NCI-H2081 treated with DMSO at 0.1 percent for 48 hours (cell line): ENCODE data around the gene TEX10.

Experiments used
- DNase-seq: peaks from one replicate; lab custom pipeline; 2025; lab: John Stamatoyannopoulos, UW

The TEX10 gene

DNA sequence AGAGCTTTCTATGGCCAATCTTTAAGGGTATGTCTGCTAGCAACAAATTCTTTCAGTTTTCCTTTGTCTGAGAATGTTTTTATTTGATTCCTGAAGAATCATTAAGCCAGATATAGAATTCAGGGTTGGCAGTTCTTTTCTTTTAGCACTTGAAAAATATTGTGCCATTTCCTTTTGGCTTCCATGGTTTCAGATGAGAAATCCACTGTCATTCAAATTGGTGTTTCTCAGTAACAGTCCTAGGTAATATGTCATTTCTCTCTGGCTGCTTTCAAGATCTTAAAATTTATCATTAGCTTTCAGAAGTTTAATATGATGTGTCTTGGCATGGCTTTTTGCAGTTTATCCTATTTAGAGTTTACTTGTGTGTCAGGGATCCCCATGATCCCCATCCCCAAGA lies 67.7 kb downstream of the TEX10 start:
- no peak for DNase-seq

DNA sequence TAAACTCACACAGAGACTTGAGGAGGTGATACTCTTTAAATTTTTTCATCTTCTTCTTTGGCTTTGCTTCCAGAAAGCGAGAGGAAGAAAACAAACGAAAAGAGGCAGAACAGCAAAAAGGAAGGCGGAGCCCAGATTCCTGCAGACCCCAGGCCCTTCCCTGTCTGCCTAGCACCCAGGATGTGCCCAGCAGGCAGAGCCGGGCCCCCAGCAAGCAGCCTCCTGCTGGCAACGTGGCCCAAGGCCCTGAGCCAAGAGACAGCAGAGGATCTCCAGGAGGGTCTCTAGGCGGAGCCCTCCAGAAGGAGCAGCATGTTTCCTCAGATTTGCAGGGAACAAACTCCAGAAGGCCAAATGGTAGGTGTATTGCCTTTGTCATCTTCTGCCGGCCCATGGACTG lies 68.5 kb downstream of the TEX10 start:
- no peak for DNase-seq

DNA sequence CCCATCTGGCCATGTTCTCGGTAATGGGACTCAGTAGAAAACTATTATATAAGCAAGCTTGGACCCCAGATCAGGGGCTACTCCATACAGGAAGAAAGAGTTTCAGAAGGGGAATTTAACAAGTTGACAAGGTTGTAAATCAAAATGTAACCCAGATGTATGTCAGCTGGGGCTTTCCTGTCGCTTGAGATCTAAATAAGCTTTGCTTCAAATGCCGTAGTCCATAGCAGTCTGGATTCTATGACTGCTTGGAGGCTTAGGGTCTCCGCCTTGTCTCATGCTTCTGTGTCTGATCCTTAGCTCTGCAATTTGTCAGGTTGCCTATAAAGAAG lies 70.4 kb downstream of the TEX10 start:
- DNase-seq = no peak

DNA sequence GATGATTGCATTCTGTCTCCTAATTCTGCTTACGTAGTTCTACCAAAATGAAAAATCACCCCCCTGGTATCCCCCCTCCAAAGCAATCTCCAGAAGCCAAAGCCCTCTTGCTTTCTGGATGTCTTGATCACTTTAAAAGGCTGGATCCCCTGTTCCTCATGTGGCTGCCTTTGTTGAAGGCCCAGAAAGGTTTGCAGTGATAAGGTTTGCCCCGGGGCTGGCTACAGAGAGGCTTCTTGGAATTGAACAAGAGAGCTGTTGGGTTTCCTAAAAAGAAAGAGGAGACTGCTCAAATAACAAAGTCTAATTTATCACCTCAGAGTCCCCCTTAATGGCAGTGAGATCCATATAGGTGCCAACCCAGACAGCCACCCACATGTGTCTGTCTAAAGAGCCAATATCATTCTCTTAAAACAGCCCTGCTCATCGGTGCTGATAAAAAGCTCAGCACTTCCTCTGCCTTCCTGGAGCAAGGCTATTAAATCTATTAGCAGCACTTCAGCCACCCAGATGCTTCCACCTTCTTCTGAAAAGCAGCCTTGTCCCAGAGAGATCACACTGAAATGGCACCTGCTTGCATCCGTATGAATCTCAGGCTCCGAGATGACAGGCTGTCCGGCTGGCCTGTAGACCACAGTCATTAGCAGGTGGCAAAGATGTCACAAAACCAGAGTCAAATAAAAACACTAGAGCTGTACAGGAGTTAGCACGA lies 70.9 kb downstream of the TEX10 start:
- DNase-seq = no peak

DNA sequence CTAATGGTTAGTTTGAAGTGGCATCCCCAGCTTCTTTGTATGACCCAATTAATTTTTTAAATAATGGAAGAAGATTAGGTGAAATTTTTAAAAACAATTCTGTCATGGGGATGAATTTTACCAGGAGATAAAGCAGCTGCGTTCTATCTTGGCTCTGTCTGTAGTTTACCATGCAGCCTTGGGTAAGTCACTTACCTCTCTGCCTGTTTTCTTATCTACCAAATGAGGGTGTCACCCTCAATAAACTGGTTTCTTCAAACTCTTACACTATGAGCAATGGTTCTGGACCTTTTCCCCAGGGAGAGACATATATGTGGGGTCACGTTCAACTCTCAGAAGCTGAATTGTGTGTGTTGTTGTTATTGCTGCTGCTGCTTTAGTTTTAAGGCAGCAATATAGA lies 71.7 kb downstream of the TEX10 start:
- no peak for DNase-seq

DNA sequence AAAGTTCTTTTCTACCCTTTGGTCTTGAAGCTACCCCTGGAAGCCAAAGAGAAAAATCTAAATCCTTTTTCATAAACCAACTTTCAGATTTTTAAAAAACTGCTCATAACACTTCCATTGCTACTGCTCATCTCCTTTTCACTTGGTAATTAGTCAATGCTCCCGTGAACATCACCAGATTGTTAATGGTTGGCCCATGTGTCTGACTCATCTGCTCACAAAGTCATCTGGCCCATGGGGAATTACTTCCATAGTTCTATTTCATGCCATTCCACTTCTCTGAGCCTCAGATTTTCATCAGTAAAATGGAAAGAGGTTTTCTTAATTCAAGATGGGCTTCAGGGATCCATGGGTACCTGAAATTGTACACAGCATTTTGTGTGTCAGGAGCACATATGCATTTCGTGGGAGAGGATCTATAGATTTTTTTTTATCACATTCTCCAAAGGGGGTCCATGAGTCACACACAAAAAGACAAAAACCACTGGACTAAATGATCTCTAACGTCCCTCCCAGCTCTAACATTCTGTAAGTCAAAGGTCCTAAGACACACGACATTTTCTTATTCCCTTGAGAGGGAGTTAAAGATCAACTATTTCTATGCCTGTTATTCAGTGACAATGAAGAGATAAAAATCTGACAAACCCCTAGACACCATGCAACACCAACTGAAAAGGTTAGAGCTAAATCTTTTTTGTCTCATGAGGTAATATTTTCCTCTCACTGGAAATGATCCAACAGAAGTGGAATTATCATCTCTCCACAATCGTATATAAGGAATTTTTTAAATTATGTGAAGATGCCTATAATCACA lies 75.4 kb downstream of the TEX10 start:
- DNase-seq = no peak

DNA sequence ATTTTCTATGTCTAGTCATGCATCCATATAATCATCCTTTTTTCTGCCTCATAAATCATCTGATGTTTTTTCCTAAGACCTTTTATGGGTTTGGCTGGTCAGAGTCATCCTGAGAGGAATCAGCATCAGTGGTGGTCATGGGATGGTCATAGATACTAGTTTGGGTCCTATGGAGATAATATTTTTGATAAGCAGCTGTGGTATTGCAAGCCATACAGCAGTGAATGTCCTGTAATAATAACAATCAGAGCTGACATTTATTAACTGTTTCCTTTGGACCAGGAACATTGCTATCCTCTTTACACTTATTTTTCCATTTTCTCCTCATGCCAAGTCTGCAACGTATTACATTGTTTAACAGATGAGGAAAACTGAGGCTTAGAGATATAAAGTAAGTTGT lies 83.1 kb downstream of the TEX10 start:
- no peak for DNase-seq

DNA sequence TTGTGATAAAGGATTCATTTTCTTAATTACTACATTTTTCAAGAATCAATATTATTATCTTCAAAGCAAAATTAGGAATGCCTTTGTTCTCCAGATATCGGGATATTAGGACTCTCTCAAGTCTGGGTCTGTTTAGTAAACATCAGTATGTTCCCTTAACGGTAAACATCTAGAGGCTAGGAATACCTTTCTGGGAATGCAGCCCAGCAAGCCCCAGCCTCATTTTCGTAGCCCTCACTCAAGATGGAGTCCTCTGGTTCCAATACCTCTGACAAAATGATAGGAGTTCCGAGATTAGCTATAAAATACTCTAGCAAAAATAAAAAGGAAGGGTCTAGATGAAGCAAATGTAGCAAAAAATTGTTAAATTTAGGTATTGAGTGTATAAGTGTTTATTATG lies 84.5 kb downstream of the TEX10 start:
- no peak for DNase-seq

DNA sequence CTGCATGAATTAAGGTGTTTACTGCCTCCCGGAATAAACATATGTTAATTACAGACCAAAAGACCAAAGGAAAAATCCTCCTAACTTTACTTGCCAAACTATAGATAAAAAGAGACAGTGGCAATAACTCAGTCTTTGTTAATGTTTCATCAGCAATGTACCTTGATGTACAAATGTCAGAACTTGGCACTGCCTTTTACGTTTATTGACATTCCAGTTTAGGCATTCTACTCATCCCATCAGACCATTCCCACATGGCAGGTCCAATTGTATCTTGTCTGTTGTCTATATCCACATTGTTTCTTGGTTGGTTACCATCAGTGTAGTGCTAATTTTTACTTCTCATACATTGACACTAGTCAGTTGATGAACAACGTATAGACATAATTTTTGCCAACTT lies 85.5 kb downstream of the TEX10 start:
- DNase-seq = no peak
